Loucy (cell line): ENCODE data around the gene TTLL5.

Source experiments
- CTCF ChIP-seq: fragments of 200-600 bp; sonication (generic); conservative IDR thresholded peaks from 2 replicates; pipeline ENCODE4 v1.5.1; 2014; ENCODE audit warnings: mild to moderate bottlenecking, antibody characterized with exemption, low read length
- EZH2phosphoT487 ChIP-seq: fragments of 200-600 bp; IDR thresholded peaks from 2 replicates; pipeline ENCODE4 v1.6.1; 2018; ENCODE audit warnings: antibody characterized with exemption, mild to moderate bottlenecking, moderate library complexity, borderline replicate concordance

DNA sequence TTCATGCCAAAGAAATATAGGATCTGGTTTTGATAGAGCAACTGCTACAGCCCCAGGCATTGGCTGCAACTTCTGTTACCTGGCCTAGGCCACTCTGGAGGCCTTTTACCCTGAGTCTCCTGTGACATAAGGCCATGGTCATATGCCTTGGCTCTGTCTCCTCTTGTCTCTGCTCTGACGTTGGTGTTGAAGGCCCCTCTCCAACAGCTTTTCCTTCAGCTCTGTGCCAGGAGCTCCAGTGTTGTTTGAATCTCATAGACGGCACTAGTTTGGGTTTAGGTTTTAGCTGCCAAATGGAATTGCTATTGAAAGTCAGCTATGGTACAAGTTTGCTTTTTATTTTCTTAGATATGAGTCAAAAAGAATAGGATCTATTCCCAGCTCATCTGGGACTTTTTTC is 41.1 kb downstream of the TTLL5 start:
- no peak for TF ChIP-seq CTCF
- no peak for TF ChIP-seq EZH2phosphoT487
